Loucy (cell line): ENCODE data around the gene PTCH2.

Experiments
- H2AFZ ChIP-seq: fragments of 200-600 bp; sonication (generic); 2 replicates; pipeline ENCODE4 v1.6.0; 2016; ENCODE audit warnings: antibody characterized with exemption, mild to moderate bottlenecking, low read length, moderate library complexity
- H3F3A ChIP-seq: fragments of 200-600 bp; 2 replicates; pipeline ENCODE4 v1.6.0; 2016; ENCODE audit warnings: antibody characterized with exemption, low read depth, mild to moderate bottlenecking
- H3K27me3 ChIP-seq: fragments of 200-600 bp; sonication (generic); 2 replicates; pipeline ENCODE4 v1.6.1; 2014; ENCODE audit warnings: low read length, mild to moderate bottlenecking; ENCODE audit not compliant: insufficient read depth, poor library complexity, severe bottlenecking
- H3K36me3 ChIP-seq: fragments of 200-600 bp; sonication (generic); 2 replicates; pipeline ENCODE4 v1.6.1; 2016; ENCODE audit warnings: low read length; ENCODE audit not compliant: insufficient read depth
- H3K4me1 ChIP-seq: fragments of 200-600 bp; sonication (generic); 2 replicates; pipeline ENCODE4 v1.5.1; 2014; ENCODE audit warnings: low read length, mild to moderate bottlenecking; ENCODE audit not compliant: insufficient read depth, poor library complexity, severe bottlenecking
- H3K4me2 ChIP-seq: fragments of 200-600 bp; sonication (generic); 2 replicates; pipeline ENCODE4 v1.6.0; 2014; ENCODE audit warnings: antibody characterized with exemption, low read length, low read depth, mild to moderate bottlenecking; ENCODE audit not compliant: poor library complexity, severe bottlenecking
- H3K4me3 ChIP-seq: fragments of 200-600 bp; sonication (generic); 2 replicates; pipeline ENCODE4 v1.5.1; 2014; ENCODE audit warnings: low read length, mild to moderate bottlenecking, mixed read lengths; ENCODE audit not compliant: poor library complexity, severe bottlenecking
- H3K79me2 ChIP-seq: fragments of 200-600 bp; sonication (generic); 2 replicates; pipeline ENCODE4 v1.6.1; 2014; ENCODE audit warnings: low read length; ENCODE audit not compliant: insufficient read depth
- H3K9ac ChIP-seq: fragments of 200-600 bp; sonication (generic); 2 replicates; pipeline ENCODE4 v1.6.0; 2014; ENCODE audit warnings: mild to moderate bottlenecking, low read depth, low read length, moderate library complexity; ENCODE audit not compliant: poor library complexity, severe bottlenecking
- H3K9me2 ChIP-seq: fragments of 200-600 bp; sonication (generic); replicated peaks from 2 replicates; pipeline ENCODE4 v1.6.1; 2016; ENCODE audit warnings: low read depth, low read length, mixed read lengths
- H3K9me3 ChIP-seq: fragments of 200-600 bp; sonication (generic); 2 replicates; pipeline ENCODE4 v1.6.1; 2014; ENCODE audit warnings: mild to moderate bottlenecking, antibody characterized with exemption, low read length, low read depth; ENCODE audit not compliant: insufficient read depth
- H4K20me1 ChIP-seq: fragments of 200-600 bp; sonication (generic); 2 replicates; pipeline ENCODE4 v1.6.0; 2014; ENCODE audit warnings: antibody characterized with exemption, low read length, mild to moderate bottlenecking; ENCODE audit not compliant: insufficient read depth, poor library complexity, severe bottlenecking
- EZH2phosphoT487 ChIP-seq: fragments of 200-600 bp; IDR thresholded peaks from 2 replicates; pipeline ENCODE4 v1.6.1; 2018; ENCODE audit warnings: antibody characterized with exemption, mild to moderate bottlenecking, moderate library complexity, borderline replicate concordance
- TF ChIP-seq, protein P1 (sequence below): fragments of 200-600 bp; sonication (generic); conservative IDR thresholded peaks from 2 replicates; pipeline ENCODE4 v1.5.1; 2014; ENCODE audit warnings: mild to moderate bottlenecking, antibody characterized with exemption, low read length

The PTCH2 gene

DNA sequence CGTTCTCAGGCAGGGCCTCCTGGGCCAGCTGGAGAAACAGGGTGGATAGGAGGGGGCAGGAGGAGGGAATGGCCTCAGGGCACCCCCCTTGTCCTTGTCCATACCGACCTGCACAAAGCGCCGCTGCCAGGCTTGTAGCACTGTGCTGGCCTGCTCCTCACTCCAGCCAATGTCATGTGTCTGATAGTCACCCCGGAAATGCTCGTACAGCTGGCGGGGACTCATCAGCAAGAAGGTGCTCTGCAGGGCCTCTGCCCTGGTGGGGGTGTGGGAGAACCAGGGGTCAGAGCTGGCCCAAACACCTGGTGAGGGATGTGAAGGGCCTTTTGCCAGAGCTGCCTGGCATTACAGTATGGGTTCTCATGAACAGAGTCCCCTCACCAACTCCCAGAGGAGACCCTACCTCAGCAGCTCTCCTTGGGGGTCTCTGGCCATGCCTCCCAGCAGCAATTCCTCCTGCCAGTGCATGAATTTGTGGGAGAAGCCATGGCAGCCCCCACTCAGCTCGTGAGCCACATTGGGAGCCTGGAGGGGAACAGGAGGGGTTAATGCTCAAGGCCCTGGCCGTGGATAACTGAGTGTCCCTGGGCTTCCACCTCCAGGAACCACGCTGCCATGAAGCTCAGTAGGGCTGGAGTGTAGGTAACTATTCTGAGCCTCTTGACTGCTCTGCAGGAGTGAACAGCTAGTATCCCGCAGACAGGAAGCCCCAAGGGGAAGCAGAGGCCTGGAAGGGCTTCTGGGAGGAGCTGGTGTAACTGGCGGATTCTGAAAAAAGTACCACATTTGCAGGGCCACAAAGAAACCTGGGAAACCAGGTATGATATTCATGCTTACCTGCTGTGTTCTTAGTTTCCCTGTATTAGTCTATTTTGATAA, 13.3 kb downstream of the PTCH2 start:
- H3K79me2 ChIP-seq, result no peaks in the 10 kb centered on the region
- no peaks in the 10 kb centered on the region for H3K4me1 ChIP-seq
- no peaks in the 10 kb centered on the region for H3K36me3 ChIP-seq
- H2AFZ ChIP-seq, result no peak overlapping the region
- H3F3A ChIP-seq, result no peaks in the 10 kb centered on the region
- H3K9ac ChIP-seq, result no peak overlapping the region
- no peaks in the 10 kb centered on the region for H3K9me3 ChIP-seq
- H4K20me1 ChIP-seq, result no peaks in the 10 kb centered on the region
- H3K27me3 ChIP-seq, result no peaks in the 10 kb centered on the region
- no peaks in the 10 kb centered on the region for H3K9me2 ChIP-seq
- no peak overlapping the region for H3K4me2 ChIP-seq
- H3K4me3 ChIP-seq, result no peak overlapping the region
- TF ChIP-seq, protein P1, sequence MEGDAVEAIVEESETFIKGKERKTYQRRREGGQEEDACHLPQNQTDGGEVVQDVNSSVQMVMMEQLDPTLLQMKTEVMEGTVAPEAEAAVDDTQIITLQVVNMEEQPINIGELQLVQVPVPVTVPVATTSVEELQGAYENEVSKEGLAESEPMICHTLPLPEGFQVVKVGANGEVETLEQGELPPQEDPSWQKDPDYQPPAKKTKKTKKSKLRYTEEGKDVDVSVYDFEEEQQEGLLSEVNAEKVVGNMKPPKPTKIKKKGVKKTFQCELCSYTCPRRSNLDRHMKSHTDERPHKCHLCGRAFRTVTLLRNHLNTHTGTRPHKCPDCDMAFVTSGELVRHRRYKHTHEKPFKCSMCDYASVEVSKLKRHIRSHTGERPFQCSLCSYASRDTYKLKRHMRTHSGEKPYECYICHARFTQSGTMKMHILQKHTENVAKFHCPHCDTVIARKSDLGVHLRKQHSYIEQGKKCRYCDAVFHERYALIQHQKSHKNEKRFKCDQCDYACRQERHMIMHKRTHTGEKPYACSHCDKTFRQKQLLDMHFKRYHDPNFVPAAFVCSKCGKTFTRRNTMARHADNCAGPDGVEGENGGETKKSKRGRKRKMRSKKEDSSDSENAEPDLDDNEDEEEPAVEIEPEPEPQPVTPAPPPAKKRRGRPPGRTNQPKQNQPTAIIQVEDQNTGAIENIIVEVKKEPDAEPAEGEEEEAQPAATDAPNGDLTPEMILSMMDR, result no peak
- no peak for TF ChIP-seq EZH2phosphoT487

DNA sequence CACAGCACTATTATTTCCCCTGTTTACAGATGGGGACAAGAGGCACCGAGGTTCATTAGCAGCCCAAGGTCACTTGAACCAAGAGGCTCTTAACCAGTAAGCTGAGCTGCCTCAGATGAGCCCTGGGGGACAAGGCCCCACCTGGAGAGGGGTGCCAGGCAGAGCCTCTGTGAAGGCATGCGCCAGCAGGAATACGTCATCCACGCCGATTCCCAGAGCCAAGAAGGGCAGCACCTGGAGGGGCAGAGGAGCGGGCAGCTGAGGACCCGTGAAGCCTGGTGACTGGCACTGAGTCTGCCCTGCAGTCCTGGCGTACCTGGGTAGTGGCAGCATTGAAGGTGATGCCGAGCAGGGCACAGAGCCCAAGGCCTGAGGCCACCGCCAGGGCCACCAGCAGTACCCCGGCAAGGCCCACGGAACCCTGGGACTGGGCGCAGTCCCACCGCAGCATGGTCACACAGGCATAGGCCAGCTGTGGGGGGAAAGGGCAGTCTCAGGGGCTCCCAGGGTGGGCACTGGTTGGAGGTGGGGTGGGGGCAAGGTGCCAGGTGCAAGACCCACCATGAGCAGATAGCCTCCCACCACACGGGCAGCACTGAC, 14.1 kb downstream of the PTCH2 start:
- no peaks in the 10 kb centered on the region for H3K27me3 ChIP-seq
- H4K20me1 ChIP-seq, result no peaks in the 10 kb centered on the region
- no peaks in the 10 kb centered on the region for H3K79me2 ChIP-seq
- TF ChIP-seq EZH2phosphoT487, result no peak
- TF ChIP-seq, protein P1, result no peak
- no peak overlapping the region for H3K4me2 ChIP-seq
- H2AFZ ChIP-seq, result no peak overlapping the region
- H3K9me2 ChIP-seq, result no peaks in the 10 kb centered on the region
- no peaks in the 10 kb centered on the region for H3K36me3 ChIP-seq
- H3K9ac ChIP-seq, result no peak overlapping the region
- no peak overlapping the region for H3K4me3 ChIP-seq
- no peaks in the 10 kb centered on the region for H3K9me3 ChIP-seq
- no peaks in the 10 kb centered on the region for H3K4me1 ChIP-seq
- H3F3A ChIP-seq, result no peaks in the 10 kb centered on the region

DNA sequence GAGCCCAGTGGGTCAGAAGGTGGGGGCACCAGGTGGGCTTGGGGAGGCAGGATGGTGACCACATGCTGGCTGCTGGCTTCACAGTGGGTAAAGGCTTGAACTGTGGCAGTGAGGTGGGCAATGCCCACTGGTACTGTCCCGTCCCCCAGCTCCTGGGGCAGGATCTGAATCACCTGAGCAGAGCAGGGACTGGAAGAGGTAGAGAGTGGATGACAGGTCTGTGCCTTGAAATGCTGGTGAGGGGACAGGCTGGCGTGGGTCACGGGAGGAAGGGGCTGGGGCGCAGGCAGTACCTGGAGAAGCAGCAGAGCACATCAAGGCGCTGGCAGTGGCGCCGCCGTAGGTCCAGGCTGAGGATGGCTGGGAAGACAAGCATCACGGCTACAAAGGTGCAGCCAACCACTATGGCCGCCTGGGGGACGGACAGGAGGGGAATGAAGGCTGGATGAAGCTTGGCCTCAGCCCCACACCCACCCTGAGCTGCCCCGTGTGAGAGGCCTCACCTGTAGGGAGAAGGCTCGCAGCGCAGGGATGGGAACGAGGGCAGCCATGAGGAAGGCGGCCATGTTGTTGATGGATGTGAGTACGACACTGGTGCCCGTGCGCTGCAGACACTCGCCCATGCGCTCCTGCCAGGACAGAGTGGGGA, 14.9 kb downstream of the PTCH2 start:
- no peaks in the 10 kb centered on the region for H3K79me2 ChIP-seq
- no peaks in the 10 kb centered on the region for H3K27me3 ChIP-seq
- no peak overlapping the region for H3K4me3 ChIP-seq
- no peaks in the 10 kb centered on the region for H3K4me1 ChIP-seq
- no peak overlapping the region for H2AFZ ChIP-seq
- H3K36me3 ChIP-seq, result no peaks in the 10 kb centered on the region
- no peaks in the 10 kb centered on the region for H3K9me2 ChIP-seq
- no peaks in the 10 kb centered on the region for H3K9me3 ChIP-seq
- TF ChIP-seq, protein P1, result no peak
- no peak for TF ChIP-seq EZH2phosphoT487
- no peak overlapping the region for H3K9ac ChIP-seq
- H3F3A ChIP-seq, result no peaks in the 10 kb centered on the region
- H4K20me1 ChIP-seq, result no peaks in the 10 kb centered on the region
- H3K4me2 ChIP-seq, result no peak overlapping the region
